Renal pelvis (tissue), 4 donors: ENCODE results near the gene PPP1R14B. TPM values are rescaled to one million over a fixed set of nuclear protein-coding genes. Genes with fewer than 3 reads are reported as not detected.

Experiments used
- DNase-seq: peaks from one replicate; pipeline ENCODE4 v3.0.0-alpha.2; 2013
- polyA plus RNA-seq, 3 donors: library from polyadenylated mRNA; unstranded; fragments of 120-200 nt; gene quantifications; one replicate each; pipeline ENCODE4 v1.2.1, GENCODE V29; 2013; ENCODE audit not compliant: insufficient read length in 3 of 3

Gene PPP1R14B
- polyA plus RNA-seq, 3 donors = 66.6 to 98.3 (median 90.5) TPM

- no peak for DNase-seq
Observed at GRCh38 chr11:64219354-64219684, 27.4 kb downstream of the PPP1R14B start.

GRCh38 chr11:64218628-64219353 is 28.0 kb downstream of the PPP1R14B start:
- no peak for DNase-seq

DNA sequence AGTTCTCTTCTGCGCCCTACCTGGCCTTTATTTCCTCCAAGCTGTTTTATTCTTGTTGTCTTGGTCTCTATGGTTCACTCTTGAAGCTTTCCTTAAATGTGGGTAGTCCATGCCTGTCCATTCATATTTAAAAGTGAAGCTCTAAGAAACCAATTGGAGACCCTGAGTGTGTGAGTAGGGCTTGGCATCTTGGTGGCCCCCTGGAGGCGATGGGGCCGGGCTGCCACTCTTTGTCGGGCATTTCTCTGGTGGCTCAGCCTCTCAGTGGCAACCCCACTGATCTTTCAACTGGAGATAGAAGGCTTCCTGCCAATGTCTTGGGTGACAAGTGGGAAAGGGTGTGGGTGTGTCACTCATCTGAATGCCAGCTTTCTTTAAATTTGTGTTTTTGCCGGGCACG is 29.9 kb downstream of the PPP1R14B start:
- no peak for DNase-seq

DNA sequence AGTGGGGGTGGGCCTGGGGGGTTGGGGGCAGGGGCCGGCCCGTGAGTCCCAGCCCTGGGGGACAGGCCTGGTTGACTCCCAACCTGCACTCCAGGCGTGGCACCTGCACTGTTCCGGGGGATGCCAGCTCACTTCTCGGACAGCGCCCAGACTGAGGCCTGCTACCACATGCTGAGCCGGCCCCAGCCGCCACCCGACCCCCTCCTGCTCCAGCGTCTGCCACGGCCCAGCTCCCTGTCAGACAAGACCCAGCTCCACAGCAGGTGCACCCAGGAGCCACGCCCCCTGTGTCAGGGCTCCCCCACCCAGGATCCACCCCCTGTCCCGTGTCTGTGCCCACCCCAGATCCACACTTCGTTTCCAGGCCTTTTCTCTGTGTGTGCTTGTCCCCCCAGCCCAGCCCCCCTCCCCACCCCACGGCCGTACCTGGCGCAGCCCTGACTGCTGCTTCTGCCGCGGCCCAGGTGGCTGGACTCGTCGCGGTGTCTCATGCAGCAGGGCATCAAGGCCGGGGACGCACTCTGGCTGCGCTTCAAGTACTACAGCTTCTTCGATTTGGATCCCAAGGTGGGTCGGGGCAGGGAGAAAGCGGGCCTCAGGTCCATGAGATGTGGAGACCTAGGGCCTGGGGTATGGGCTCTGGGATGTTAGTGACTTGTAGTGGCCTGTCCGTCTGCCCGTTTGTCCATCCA is 35.4 kb downstream of the PPP1R14B start:
- no peak for DNase-seq

- no peak for DNase-seq
Observed at GRCh38 chr11:64210301-64211020, 36.3 kb downstream of the PPP1R14B start.

GRCh38 chr11:64209563-64209843 is 37.2 kb downstream of the PPP1R14B start:
- no peak for DNase-seq

DNA sequence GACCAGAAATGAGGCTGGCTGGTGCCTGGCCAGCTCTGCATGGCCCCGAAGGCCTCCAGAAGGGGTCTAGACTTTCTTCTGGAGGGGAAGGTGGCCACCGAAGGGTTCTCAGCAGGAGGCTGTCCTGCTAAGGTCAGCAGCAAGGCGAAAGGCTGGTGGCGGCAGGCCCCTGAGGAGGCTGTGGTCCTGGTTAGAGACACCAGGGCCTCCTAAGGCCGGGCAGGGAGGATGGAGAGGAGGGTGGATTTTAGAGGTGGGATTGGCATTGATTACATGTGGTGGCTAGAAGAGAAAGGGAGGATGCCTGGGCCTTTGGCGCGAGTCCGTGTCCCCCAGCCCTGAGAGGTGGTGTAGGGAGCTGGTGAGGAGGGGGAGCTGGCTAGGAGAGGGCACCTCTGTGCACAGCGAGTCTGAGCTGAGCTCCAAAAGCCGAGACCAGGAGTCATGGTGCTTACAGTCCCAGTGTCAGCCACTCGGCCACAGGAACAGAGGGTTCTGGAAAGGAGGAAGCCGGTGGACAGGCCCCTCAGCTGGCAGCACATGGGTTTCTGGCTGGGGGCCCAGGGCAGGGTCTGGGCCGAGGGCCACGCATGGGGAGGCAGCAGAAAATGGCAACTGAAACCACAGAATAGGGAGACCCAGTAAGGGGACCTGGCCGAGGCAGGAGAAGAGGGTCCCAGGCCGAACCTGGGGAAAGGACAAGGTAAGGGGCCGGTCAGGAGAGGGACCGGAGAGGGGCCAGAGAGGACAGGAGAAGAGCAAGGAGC is 37.8 kb downstream of the PPP1R14B start:
- no peak for DNase-seq

DNA sequence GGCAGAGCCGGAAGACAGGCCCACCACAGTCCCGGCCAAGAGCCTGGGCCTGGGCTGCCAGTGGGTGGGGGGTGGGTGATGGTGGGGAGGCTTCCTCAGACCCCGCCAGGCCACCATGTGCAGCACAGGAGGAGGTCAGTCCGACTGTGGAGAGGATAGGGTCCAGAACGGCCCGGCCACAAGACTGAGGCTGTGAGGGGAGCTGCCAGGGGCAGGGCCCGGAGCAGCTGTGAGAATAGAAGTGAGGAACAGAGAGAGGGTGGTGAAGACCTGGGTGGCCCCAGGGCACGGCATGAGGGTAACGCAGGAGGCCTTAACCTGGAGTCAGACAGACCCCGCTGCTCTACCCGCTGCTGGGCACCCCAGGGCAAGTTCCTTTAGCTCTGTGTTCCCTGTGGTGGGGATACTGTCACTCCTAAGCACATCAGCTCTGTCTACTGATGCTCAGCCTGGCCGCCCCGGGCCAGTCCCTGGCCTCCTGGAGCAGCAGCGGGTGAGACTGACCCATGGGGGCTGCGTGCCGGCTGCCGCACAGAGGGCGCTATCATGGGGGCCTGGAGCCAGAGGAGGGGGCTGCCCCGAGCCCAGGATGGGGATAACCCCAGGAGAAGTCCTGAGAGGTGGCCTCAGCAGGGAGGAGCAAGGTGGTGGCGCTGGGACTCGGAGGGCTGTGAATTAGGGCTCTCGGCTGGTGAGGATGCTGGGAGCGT is 38.5 kb downstream of the PPP1R14B start:
- no peak for DNase-seq

DNA sequence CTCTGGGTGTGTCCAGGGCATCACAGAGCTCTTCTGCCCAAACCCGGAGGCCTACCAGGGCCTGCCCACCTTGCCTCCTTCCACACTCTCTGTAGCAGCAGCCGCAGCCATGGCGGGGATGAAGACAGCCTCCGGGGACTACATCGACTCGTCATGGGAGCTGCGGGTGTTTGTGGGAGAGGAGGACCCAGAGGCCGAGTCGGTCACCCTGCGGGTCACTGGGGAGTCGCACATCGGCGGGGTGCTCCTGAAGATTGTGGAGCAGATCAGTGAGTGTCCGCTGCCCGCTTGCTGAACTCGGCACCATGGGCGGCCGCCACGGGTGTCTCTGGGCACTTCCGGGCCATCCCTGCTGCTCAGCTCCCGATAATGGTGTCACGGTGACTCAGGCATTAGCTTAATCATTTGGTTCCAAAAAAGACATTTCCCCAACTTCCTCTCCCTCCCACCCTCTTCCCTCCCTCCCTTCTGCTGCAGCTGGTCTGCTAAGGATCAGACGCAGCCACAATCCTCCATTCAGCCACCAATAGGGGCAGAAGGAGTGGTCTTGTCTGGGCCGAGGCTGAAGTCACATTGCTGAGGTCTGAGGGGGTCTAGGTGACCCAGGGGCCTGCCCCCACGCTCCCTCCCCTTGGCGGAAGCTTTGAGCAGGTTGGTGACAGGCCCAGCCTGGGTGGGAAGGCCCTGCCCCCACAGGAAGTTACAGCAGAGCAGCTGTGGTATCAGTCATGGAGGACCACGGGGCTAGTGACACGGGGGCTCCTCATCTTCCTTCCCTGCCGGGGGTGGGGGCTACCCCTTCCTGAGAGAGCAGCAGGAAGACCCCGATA is 39.3 kb downstream of the PPP1R14B start:
- peak; percentile 40 for DNase-seq

DNA sequence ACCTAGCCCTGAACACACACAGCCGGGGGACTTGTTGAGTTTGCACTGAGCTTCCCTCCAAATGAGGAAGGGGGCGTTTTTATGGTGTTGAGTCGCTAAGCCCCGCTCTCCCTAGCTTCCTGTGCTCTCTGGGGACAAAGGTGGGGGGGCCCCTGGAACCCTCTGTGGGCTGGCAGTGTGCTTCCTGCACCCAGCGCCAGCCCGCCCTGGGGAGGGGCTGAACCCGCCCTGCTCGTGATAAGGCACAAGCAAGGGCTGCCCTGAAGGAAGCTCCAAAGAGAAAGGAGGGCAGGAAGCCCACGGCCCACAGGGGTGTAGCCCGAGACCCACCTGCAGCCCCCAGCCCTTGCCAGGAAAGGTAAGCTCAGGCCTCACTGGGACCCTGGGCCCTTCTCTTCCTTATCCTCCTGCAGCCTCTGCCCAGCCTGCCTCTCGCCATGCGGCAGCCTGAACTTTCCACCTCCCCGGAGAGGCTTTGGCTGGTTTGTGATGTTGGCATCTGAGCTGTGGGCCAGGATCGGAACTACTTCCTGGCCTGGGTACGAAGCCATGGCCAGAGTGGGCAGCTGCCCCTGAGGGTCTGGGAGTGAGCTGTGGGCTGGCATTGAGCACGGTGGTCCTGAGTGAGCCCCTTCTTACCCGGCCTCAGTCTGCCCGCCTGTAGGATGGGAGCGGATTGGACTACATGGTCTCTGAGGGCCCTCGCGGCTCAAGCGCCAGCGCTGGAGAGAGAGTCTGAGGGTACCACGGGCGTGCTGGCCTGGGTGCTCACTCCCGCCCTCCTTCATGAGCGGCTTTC is 40.1 kb downstream of the PPP1R14B start, which contains the start of gene FERMT3:
TSS of gene FERMT3 (plus strand) at position 265 of the 799 bp plus-strand sequence. CDS start 644 bp downstream, outside the sequence.
- DNase-seq = no peak

DNA sequence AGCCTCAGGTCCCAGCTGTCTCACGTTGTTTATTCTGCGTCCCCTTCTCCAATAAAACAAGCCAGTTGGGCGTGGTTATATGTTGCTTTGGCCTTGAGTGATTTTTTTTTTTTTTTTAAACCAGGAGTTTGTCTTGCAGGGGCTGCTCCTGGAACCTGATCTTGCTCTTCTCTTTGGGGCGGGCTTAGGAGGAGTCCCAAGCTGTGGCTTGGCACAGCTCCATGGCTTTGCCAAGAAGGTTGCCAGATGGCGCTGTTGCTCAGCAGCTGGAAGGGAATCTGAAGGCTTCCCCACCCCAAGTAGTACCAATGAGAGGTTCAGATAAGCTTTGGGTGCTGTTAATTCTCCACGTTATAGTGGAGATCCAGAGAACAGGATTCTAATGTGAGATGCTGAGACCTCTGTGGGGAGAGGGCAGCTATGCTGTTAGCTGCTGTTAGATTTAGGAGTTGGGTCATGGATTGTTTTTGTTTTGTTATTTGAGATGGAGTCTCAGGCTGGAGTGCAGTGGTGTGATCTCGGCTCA is 42.2 kb downstream of the PPP1R14B start:
- DNase-seq = peak; percentile 90

GRCh38 chr11:64204080-64204440 is 42.7 kb downstream of the PPP1R14B start:
- DNase-seq = no peak

GRCh38 chr11:64203421-64204079 is 43.2 kb downstream of the PPP1R14B start:
- DNase-seq = no peak

- no peak for DNase-seq
Observed at GRCh38 chr11:64202992-64203391, 43.8 kb downstream of the PPP1R14B start.

GRCh38 chr11:64201543-64201942 is 45.2 kb downstream of the PPP1R14B start:
- no peak for DNase-seq

- DNase-seq = no peak
Observed at GRCh38 chr11:64198511-64198910, 48.2 kb downstream of the PPP1R14B start.

DNA sequence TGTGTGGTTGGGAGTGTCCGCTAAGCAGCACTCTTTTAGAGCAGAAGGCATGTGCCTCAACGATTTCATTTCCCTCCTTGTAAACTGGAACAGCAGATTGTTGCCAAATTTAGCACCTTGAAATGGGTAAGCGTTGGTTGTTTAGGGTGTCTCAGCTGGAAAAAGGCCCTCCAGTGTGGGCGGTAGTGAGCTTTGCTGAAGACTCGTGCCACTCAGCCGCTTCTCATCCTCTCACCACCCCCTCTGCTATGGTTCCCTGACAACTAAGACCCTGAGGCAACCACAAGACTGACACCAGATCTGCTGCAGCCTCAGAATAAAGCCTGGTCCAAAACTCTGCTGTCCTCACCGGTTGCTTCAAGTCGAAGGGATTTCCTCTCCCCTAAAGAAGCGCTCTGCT is 50.1 kb downstream of the PPP1R14B start:
- DNase-seq = no peak
